MCF 10A (cell line): ENCODE results near the gene HAX1. TPM values are rescaled to one million over a fixed set of nuclear protein-coding genes. Genes with fewer than 3 reads are reported as not detected.
"Not testable (repeated sequence)": the region's sequence is repeated elsewhere in the genome, so short reads cannot be mapped to it uniquely, and the experiment has no call there.

Experiments used
- BruUV-seq: library from RNA; stranded (reverse); fragments of 400-500 nt; replicated peaks from 2 replicates; lab custom pipeline; 2021; lab: Mats Ljungman, UMichigan
- CTCF ChIA-PET: fragments of 300-600 bp; sonication (Branson Sonifier 250); formaldehyde crosslinking; extraction: SDS; loops from one replicate; lab custom pipeline; 2021; ENCODE audit warnings: antibody characterized with exemption, inconsistent platforms; lab: Yijun Ruan, JAX
- POLR2A ChIA-PET: fragments of 300-600, 350-650 bp; sonication (Branson Sonifier 250); formaldehyde crosslinking; extraction: SDS; loops from one replicate; lab custom pipeline; 2020; ENCODE audit warnings: antibody characterized with exemption, inconsistent platforms; lab: Yijun Ruan, JAX
- DNase-seq: peaks from one replicate; pipeline ENCODE4 v3.0.0-alpha.2; 2018; ENCODE audit not compliant: unreplicated experiment
- H3K27ac Mint-ChIP-seq: one replicate; pipeline ENCODE4 v1.8.0; 2022; ENCODE audit warnings: mild to moderate bottlenecking, low read depth, mixed read lengths; ENCODE audit not compliant: unreplicated experiment
- H3K27me3 Mint-ChIP-seq: one replicate; pipeline ENCODE4 v1.8.0; 2022; ENCODE audit warnings: mixed read lengths; ENCODE audit not compliant: insufficient read depth, unreplicated experiment
- H3K36me3 Mint-ChIP-seq: one replicate; pipeline ENCODE4 v1.8.0; 2022; ENCODE audit warnings: mild to moderate bottlenecking, moderate library complexity, mixed read lengths; ENCODE audit not compliant: insufficient read depth, unreplicated experiment
- H3K4me1 Mint-ChIP-seq: one replicate; pipeline ENCODE4 v1.8.0; 2022; ENCODE audit warnings: mixed read lengths; ENCODE audit not compliant: insufficient read depth, unreplicated experiment
- H3K4me3 Mint-ChIP-seq: one replicate; pipeline ENCODE4 v1.8.0; 2022; ENCODE audit warnings: mild to moderate bottlenecking, moderate library complexity, mixed read lengths; ENCODE audit not compliant: unreplicated experiment
- H3K9me3 Mint-ChIP-seq: one replicate; pipeline ENCODE4 v1.8.0; 2022; ENCODE audit warnings: mixed read lengths; ENCODE audit not compliant: unreplicated experiment
- intact Hi-C: fragments of 100-400 bp; cut with micrococcal nuclease; formaldehyde crosslinking; loops from 2 replicates; pipeline ENCODE4 v1.14.1; 2022
- total RNA-seq: library from RNA; stranded (reverse); gene quantifications from 2 replicates; pipeline ENCODE4 v1.2.3, GENCODE V29; 2022
- TF ChIP-seq, protein P1 (sequence below): fragments of 200-600 bp; IDR thresholded peaks from one replicate; pipeline ENCODE4 v1.8.0; 2022; ENCODE audit warnings: antibody characterized with exemption, mild to moderate bottlenecking; ENCODE audit not compliant: unreplicated experiment

The HAX1 gene
- total RNA-seq, 1 experiment from 2014 or later = 295 TPM

DNA sequence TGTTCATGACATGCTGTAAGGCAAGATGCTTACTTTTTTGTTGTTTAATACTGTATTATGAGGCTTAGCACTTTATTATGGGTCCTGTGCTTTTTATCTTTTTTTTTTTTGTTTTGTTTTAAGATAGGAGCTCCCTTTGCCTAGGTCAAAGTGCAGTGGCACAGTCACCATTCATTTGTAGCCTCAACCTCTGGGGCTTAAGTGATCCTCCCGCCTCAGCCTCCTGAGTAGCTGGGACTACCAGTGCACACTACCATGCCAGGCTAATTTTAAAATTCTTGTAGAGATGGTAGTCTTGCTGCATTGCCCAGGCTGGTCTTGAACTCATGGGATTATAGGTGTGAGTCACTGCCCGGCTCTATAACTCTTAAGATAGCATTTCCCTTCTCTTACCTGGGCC, 47.1 kb upstream of the HAX1 start:
- Mint-ChIP-seq H3K36me3 (peaks cover 71% of the 10 kb centered on the region), H3K27me3 (no peaks in the 10 kb centered on the region), H3K27ac (no peak overlapping the region), H3K4me3 (no peak overlapping the region), H3K4me1 (peaks cover 27% of the 10 kb centered on the region), H3K9me3 (no peaks in the 10 kb centered on the region)
- no TSS peak for BruUV-seq
- ChIA-PET POLR2A (interaction anchor here (0.6 to 4.1 kb wide), 3 partner anchors 10 to 235 kb away, joined by 3 to 21 read pairs (median 4); partner anchors contain the start of gene RPS27), CTCF (interaction anchor here (1.1 to 1.6 kb wide), 3 partner anchors 20 to 46 kb away, joined by 3 to 5 read pairs (median 3); no protein-coding TSS in a partner anchor)
- intact Hi-C loops = no loop called here
- TF ChIP-seq, protein P1, sequence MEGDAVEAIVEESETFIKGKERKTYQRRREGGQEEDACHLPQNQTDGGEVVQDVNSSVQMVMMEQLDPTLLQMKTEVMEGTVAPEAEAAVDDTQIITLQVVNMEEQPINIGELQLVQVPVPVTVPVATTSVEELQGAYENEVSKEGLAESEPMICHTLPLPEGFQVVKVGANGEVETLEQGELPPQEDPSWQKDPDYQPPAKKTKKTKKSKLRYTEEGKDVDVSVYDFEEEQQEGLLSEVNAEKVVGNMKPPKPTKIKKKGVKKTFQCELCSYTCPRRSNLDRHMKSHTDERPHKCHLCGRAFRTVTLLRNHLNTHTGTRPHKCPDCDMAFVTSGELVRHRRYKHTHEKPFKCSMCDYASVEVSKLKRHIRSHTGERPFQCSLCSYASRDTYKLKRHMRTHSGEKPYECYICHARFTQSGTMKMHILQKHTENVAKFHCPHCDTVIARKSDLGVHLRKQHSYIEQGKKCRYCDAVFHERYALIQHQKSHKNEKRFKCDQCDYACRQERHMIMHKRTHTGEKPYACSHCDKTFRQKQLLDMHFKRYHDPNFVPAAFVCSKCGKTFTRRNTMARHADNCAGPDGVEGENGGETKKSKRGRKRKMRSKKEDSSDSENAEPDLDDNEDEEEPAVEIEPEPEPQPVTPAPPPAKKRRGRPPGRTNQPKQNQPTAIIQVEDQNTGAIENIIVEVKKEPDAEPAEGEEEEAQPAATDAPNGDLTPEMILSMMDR = no peak
- no peak for DNase-seq

DNA sequence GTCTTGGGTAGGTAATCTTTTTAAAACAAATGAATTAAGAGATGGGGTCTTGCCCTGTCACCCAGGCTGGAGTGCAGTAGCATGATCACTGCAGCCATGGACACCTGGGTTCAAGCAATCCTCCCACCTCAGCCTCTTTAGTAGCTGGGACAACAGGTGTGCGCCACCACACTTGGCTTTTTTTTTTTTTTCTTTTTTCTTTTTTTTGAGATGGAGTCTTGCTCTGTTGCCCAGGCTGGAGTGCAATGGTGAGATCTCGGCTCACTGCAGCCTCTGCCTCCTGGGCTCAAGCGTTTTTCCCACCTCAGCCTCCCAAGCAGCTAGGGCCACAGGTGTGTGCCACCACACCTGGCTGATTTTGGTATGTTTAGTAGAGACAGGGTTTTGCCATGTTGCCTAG, 41.3 kb upstream of the HAX1 start:
- POLR2A ChIA-PET = interaction anchor here (0.6 to 3.5 kb wide), 4 partner anchors 11 to 25 kb away, joined by 3 to 34 read pairs (median 4); partner anchors contain the start of gene UBAP2L
- H3K9me3 Mint-ChIP-seq, intact Hi-C loops, H3K27ac Mint-ChIP-seq, H3K27me3 Mint-ChIP-seq, DNase-seq, H3K4me3 Mint-ChIP-seq, H3K4me1 Mint-ChIP-seq, BruUV-seq: not testable (repeated sequence)
- peaks cover 100% of the 10 kb centered on the region for H3K36me3 Mint-ChIP-seq
- CTCF ChIA-PET = interaction anchor here (0.5 to 1.5 kb wide), 5 partner anchors 8 to 1697 kb away, joined by 3 to 4 read pairs (median 4); no protein-coding TSS in a partner anchor

DNA sequence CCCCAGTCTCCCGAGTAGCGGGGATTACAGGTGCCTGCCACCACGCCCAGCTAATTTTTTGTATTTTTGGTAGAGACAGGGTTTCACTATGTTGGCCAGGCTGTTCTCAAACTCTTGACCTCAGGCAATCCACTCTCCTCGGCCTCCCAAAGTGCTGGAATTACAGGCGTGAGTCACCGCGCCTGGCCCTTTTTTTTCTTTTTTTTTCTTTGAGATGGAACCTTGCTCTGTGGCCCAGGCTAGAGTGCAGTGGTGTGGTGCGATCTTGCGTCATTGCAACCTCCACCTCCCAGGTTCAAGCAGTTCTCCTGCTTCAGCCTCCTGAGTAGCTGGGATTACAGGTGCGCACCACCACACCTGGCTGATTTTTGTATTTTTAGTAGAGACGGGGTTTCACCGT, 39.3 kb upstream of the HAX1 start:
- CTCF ChIA-PET = interaction anchor here (0.6 to 0.7 kb wide), 2 partner anchors 11 to 19 kb away, joined by 3 to 4 read pairs; no protein-coding TSS in a partner anchor
- H3K27ac Mint-ChIP-seq, H3K27me3 Mint-ChIP-seq, H3K4me3 Mint-ChIP-seq, H3K9me3 Mint-ChIP-seq, BruUV-seq, DNase-seq, intact Hi-C loops, H3K4me1 Mint-ChIP-seq: not testable (repeated sequence)
- H3K36me3 Mint-ChIP-seq = peaks cover 100% of the 10 kb centered on the region
- POLR2A ChIA-PET = interaction anchor here (0.7 to 3.5 kb wide), 2 partner anchors 13 to 40 kb away, joined by 3 to 34 read pairs; partner anchors contain the start of gene UBAP2L

DNA sequence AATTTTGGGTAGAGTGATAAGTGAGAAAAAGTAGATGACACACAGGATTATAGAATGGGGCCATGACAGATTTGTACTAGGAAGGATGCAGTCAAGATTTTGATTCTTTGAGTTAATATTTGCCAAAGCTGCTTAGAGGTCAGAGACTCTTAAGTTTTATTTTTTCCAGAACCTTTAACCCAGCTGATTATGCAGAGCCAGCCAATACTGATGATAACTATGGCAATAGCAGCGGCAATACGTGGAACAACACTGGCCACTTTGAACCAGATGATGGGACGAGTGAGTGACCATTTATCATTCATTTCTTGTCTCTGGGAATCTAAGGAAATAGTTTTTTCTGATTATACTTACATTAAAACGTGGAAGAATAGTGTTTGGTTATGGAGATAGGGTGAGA, 35.6 kb upstream of the HAX1 start:
- intact Hi-C loops = no loop called here
- no TSS peak for BruUV-seq
- no peaks in the 10 kb centered on the region for H3K9me3 Mint-ChIP-seq
- peaks cover 100% of the 10 kb centered on the region for H3K36me3 Mint-ChIP-seq
- peaks cover 18% of the 10 kb centered on the region for H3K4me1 Mint-ChIP-seq
- DNase-seq = no peak
- no peaks in the 10 kb centered on the region for H3K27me3 Mint-ChIP-seq
- TF ChIP-seq, protein P1 = no peak
- no peak overlapping the region for H3K27ac Mint-ChIP-seq
- H3K4me3 Mint-ChIP-seq = no peak overlapping the region
- CTCF ChIA-PET = interaction anchor here (2.0 kb wide), 1 partner anchor 98 kb away, joined by 4 read pairs; no protein-coding TSS in a partner anchor
- POLR2A ChIA-PET = interaction anchor here (0.8 kb wide), 1 partner anchor 246 kb away, joined by 3 read pairs; the partner anchor contains the start of gene RPS27

DNA sequence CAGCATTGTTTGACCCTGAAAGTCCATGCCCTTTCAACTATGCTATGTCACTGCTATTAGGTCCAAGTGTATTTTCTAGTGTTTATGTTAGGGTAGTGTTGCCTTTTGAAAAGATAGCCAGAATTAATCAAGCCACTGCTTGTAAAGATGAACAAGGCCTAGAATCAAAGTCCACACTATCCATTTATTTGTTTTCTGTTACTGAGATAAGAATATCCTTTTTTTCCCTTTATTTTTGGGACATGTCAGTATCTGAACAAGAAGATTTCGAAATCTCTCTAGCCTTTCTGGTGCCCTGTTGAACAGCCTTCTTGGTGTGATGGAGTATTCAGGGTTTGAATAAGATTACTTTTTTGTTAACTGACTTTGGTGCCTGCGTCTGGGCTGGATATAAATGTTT, 35.0 kb upstream of the HAX1 start:
- Mint-ChIP-seq H3K4me1 (peaks cover 18% of the 10 kb centered on the region), H3K36me3 (peaks cover 100% of the 10 kb centered on the region), H3K9me3 (no peaks in the 10 kb centered on the region), H3K27me3 (no peaks in the 10 kb centered on the region), H3K4me3 (no peak overlapping the region), H3K27ac (no peak overlapping the region)
- TF ChIP-seq, protein P1 = no peak
- intact Hi-C loops = no loop called here
- no TSS peak for BruUV-seq
- ChIA-PET POLR2A (interaction anchor here (1.0 kb wide), 2 partner anchors 14 to 27 kb away, joined by 3 to 4 read pairs; no protein-coding TSS in a partner anchor), CTCF (interaction anchor here (0.8 to 2.0 kb wide), 3 partner anchors 9 to 97 kb away, joined by 3 to 4 read pairs (median 4); no protein-coding TSS in a partner anchor)
- no peak for DNase-seq
